SK-N-SH (cell line): ENCODE results near the gene TEAD1. TPM values are rescaled to one million over a fixed set of nuclear protein-coding genes. Genes with fewer than 3 reads are reported as not detected.

Source experiments
- CTCF ChIA-PET: fragments of 300-600, 350-600 bp; formaldehyde crosslinking; extraction: SDS; loops from one replicate; lab custom pipeline; 2021; lab: Yijun Ruan, JAX
- POLR2A ChIA-PET: fragments of 350-600 bp; sonication (Branson Sonifier 250); formaldehyde crosslinking; extraction: SDS; loops from one replicate; lab custom pipeline; 2020; ENCODE audit warnings: antibody characterized with exemption, inconsistent platforms; lab: Yijun Ruan, JAX
- DNase-seq: peaks from one replicate; pipeline ENCODE4 v3.0.0; 2012
- H2AFZ ChIP-seq: fragments of 200-600 bp; sonication (generic); 2 replicates; pipeline ENCODE4 v1.8.1; 2016; ENCODE audit warnings: antibody characterized with exemption, mild to moderate bottlenecking, low read depth
- H3F3A ChIP-seq: fragments of 200-600 bp; sonication (generic); replicated peaks from 2 replicates; pipeline ENCODE3; 2016; ENCODE audit warnings: antibody characterized with exemption, mild to moderate bottlenecking; ENCODE audit not compliant: insufficient read depth
- H3K27ac ChIP-seq, 2 experiments: fragments of 200-500 bp in 1 of 2; fragments of 200-600 bp in 1 of 2; sonication (Bioruptor generic) in 1 of 2; sonication (generic), shearing (Covaris generic) in 1 of 2; 2 replicates each; pipeline versions ENCODE4 v1.5.1 to v1.6.1; 2014 to 2016; ENCODE audit warnings: low read depth in 2 of 2, inconsistent platforms in 1 of 2, low read length in 1 of 2, mild to moderate bottlenecking in 1 of 2, mixed read lengths in 1 of 2
- H3K27me3 ChIP-seq: fragments of 200-600 bp; sonication (generic), shearing (Covaris generic); 2 replicates; pipeline ENCODE4 v1.6.1; 2016; ENCODE audit warnings: mixed run types; ENCODE audit not compliant: insufficient read depth
- H3K36me3 ChIP-seq, 2 experiments: fragments of 200-500 bp in 1 of 2; fragments of 200-600 bp in 1 of 2; sonication (Bioruptor generic) in 1 of 2; sonication (generic) in 1 of 2; replicated peaks in 1 of 2; 2 replicates each; pipeline versions ENCODE3 to v1.5.1; 2014 to 2016; ENCODE audit warnings: low read length in 1 of 2, mild to moderate bottlenecking in 1 of 2; ENCODE audit not compliant: insufficient read depth in 2 of 2, control insufficient read depth in 1 of 2
- H3K4me1 ChIP-seq, 2 experiments: fragments of 200-500 bp in 1 of 2; fragments of 200-600 bp in 1 of 2; sonication (Bioruptor generic) in 1 of 2; sonication (generic), shearing (Covaris generic) in 1 of 2; 2 replicates each; pipeline versions ENCODE4 v1.5.1 to v1.6.1; 2014 to 2016; ENCODE audit warnings: low read depth in 1 of 2, low read length in 1 of 2, mixed run types in 1 of 2; ENCODE audit not compliant: insufficient read depth in 2 of 2, control insufficient read depth in 1 of 2
- H3K4me2 ChIP-seq: fragments of 200-600 bp; sonication (generic), shearing (Covaris generic); 2 replicates; pipeline ENCODE4 v1.6.1; 2017; ENCODE audit warnings: mixed run types
- H3K4me3 ChIP-seq, 2 experiments: fragments of 200-500 bp in 1 of 2; fragments of 200-600 bp in 1 of 2; sonication (Bioruptor generic) in 1 of 2; sonication (generic), shearing (Covaris generic) in 1 of 2; 2 replicates each; pipeline versions ENCODE4 v1.5.1 to v1.8.1; 2014 to 2016; ENCODE audit warnings: low read depth in 2 of 2, inconsistent platforms in 1 of 2, low read length in 1 of 2, mild to moderate bottlenecking in 1 of 2, mixed read lengths in 1 of 2, moderate library complexity in 1 of 2
- H3K79me2 ChIP-seq: fragments of 200-600 bp; sonication (generic); 2 replicates; pipeline ENCODE4 v1.8.1; 2017; ENCODE audit warnings: mild to moderate bottlenecking; ENCODE audit not compliant: insufficient read depth
- H3K9ac ChIP-seq: fragments of 200-600 bp; sonication (generic); 2 replicates; pipeline ENCODE4 v1.6.1; 2017; ENCODE audit warnings: mixed run types
- H3K9me2 ChIP-seq: fragments of 200-600 bp; sonication (generic); 2 replicates; pipeline ENCODE4 v1.6.1; 2017; ENCODE audit warnings: mixed run types
- H3K9me3 ChIP-seq: fragments of 200-600 bp; sonication (generic); 2 replicates; pipeline ENCODE4 v1.6.1; 2017; ENCODE audit warnings: mixed run types, mild to moderate bottlenecking, moderate library complexity
- H4K20me1 ChIP-seq: fragments of 200-600 bp; sonication (generic); 2 replicates; pipeline ENCODE4 v1.6.1; 2017; ENCODE audit warnings: mild to moderate bottlenecking, mixed run types; ENCODE audit not compliant: insufficient read depth
- CHD2 ChIP-seq: fragments of 150-350 bp; IDR thresholded peaks from 2 replicates; pipeline ENCODE4 v1.6.1; 2018; ENCODE audit warnings: low read length; ENCODE audit not compliant: partially characterized antibody
- EZH2phosphoT487 ChIP-seq: fragments of 200-600 bp; sonication (generic); IDR thresholded peaks from 2 replicates; pipeline ENCODE4 v1.6.1; 2017; ENCODE audit warnings: low read depth, mixed run types, mild to moderate bottlenecking, antibody characterized with exemption, moderate library complexity, borderline replicate concordance
- FOXM1 ChIP-seq: IDR thresholded peaks from 2 replicates; pipeline ENCODE4 v1.4.0; 2012; ENCODE audit warnings: low read depth, mild to moderate bottlenecking
- IRF3 ChIP-seq: fragments of 150-350 bp; IDR thresholded peaks from 2 replicates; pipeline ENCODE4 v1.6.1; 2016; ENCODE audit warnings: mild to moderate bottlenecking, low read depth, low read length
- JUND ChIP-seq: IDR thresholded peaks from 2 replicates; pipeline ENCODE4 v1.4.0; 2012
- MAX ChIP-seq: IDR thresholded peaks from 2 replicates; pipeline ENCODE4 v1.4.0; 2012; ENCODE audit warnings: low read depth
- MEF2A ChIP-seq: IDR thresholded peaks from 2 replicates; pipeline ENCODE4 v1.4.0; 2012; ENCODE audit warnings: low read depth, borderline replicate concordance
- POLR2AphosphoS5 ChIP-seq: IDR thresholded peaks from 2 replicates; pipeline ENCODE4 v1.6.1; 2012; ENCODE audit warnings: low read depth, low read length
- RXRA ChIP-seq: IDR thresholded peaks from 2 replicates; pipeline ENCODE4 v1.4.0; 2012; ENCODE audit warnings: low read depth, mild to moderate bottlenecking, borderline replicate concordance
- SIN3A ChIP-seq: IDR thresholded peaks from 2 replicates; pipeline ENCODE4 v1.6.1; 2012; ENCODE audit warnings: low read depth, mild to moderate bottlenecking, low read length, moderate library complexity, borderline replicate concordance
- SMC3 ChIP-seq: IDR thresholded peaks from 2 replicates; pipeline ENCODE4 v1.6.1; 2012; ENCODE audit warnings: low read depth, low read length, improper control_type of control experiment
- TEAD4 ChIP-seq: IDR thresholded peaks from 2 replicates; pipeline ENCODE4 v1.4.0; 2012; ENCODE audit warnings: mild to moderate bottlenecking, borderline replicate concordance; ENCODE audit not compliant: insufficient read depth
- USF2 ChIP-seq: fragments of 150-350 bp; IDR thresholded peaks from 2 replicates; pipeline ENCODE4 v1.6.1; 2017; ENCODE audit warnings: antibody characterized with exemption, low read length, low read depth, borderline replicate concordance
- ZBTB33 ChIP-seq: IDR thresholded peaks from 2 replicates; pipeline ENCODE4 v1.4.0; 2012; ENCODE audit warnings: low read depth, borderline replicate concordance
- WGBS: methylation state at CpG from one replicate; pipeline ENCODE4 v1.1.6; 2017; ENCODE audit warnings: low lambda C conversion rate; 5-methylcytosine and 5-hydroxymethylcytosine counted together
- polyA plus RNA-seq, 3 experiments: library from polyadenylated mRNA; depleted of rRNA; stranded (reverse); fragments of >200 nt; gene quantifications; 2 replicates each; pipeline ENCODE4 v1.2.3, GENCODE V29; 2012
- TF ChIP-seq, protein P1 (sequence below): IDR thresholded peaks from 2 replicates; pipeline ENCODE4; 2012
- TF ChIP-seq, protein P2 (sequence below): IDR thresholded peaks from 2 replicates; pipeline ENCODE4 v1.6.1; 2012; ENCODE audit warnings: mild to moderate bottlenecking, low read depth, low read length, moderate library complexity

TEAD1 gene
- polyA plus RNA-seq, 1 of the 3 experiments (the other 2 are of a cell fraction), result 31.2 TPM

GRCh38 chr11:12715131-12715530, 40.9 kb downstream of the TEAD1 start (continued):
- no peak for TF ChIP-seq SMC3

- H3K9me2 ChIP-seq, result no peaks in the 10 kb centered on the region
- H4K20me1 ChIP-seq, result peaks cover 95% of the 10 kb centered on the region
- H3K27me3 ChIP-seq, result no peaks in the 10 kb centered on the region
- H3K36me3 ChIP-seq, result no peaks in the 10 kb centered on the region
- no peak overlapping the region for H3K4me3 ChIP-seq
- H3K79me2 ChIP-seq, result peaks cover 100% of the 10 kb centered on the region
- no peak overlapping the region for H3K9ac ChIP-seq
- H3F3A ChIP-seq, result no peaks in the 10 kb centered on the region
- no peak for TF ChIP-seq CHD2
- no peak for TF ChIP-seq EZH2phosphoT487
- no peak for TF ChIP-seq JUND
- TF ChIP-seq MAX, result no peak
- TF ChIP-seq IRF3, result no peak
- TF ChIP-seq POLR2AphosphoS5, result no peak
- TF ChIP-seq SIN3A, result no peak
- H2AFZ ChIP-seq, result no peak overlapping the region
- peaks cover 7 to 54% of the 10 kb centered on the region in 2 experiments; a peak in 2 of 4 replicates for H3K4me1 ChIP-seq
- H3K27ac ChIP-seq, result no peak overlapping the region; a peak in 1 of 4 replicates
- no peaks in the 10 kb centered on the region for H3K9me3 ChIP-seq
- DNase-seq, result no peak
- POLR2A ChIA-PET, result no interaction called here
- CTCF ChIA-PET, result interaction anchor here (0.6 kb wide), 1 partner anchor 680 kb away, joined by 3 read pairs; no protein-coding TSS in a partner anchor
- H3K4me2 ChIP-seq, result no peak overlapping the region
- WGBS, result 89% methylated on average over 6 of the region's 11 CpGs
These were observed 41.7 kb downstream of the TEAD1 start for GRCh38 chr11:12715941-12716340.

GRCh38 chr11:12716816-12717215, 42.6 kb downstream of the TEAD1 start:
- no peak for TF ChIP-seq RXRA
- TF ChIP-seq JUND, result no peak
- TF ChIP-seq USF2, result no peak
- TF ChIP-seq MEF2A, result no peak
- TF ChIP-seq, protein P1, sequence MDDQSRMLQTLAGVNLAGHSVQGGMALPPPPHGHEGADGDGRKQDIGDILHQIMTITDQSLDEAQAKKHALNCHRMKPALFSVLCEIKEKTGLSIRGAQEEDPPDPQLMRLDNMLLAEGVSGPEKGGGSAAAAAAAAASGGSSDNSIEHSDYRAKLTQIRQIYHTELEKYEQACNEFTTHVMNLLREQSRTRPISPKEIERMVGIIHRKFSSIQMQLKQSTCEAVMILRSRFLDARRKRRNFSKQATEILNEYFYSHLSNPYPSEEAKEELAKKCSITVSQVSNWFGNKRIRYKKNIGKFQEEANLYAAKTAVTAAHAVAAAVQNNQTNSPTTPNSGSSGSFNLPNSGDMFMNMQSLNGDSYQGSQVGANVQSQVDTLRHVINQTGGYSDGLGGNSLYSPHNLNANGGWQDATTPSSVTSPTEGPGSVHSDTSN, result no peak
- TF ChIP-seq FOXM1, result no peak
- TF ChIP-seq, protein P2, sequence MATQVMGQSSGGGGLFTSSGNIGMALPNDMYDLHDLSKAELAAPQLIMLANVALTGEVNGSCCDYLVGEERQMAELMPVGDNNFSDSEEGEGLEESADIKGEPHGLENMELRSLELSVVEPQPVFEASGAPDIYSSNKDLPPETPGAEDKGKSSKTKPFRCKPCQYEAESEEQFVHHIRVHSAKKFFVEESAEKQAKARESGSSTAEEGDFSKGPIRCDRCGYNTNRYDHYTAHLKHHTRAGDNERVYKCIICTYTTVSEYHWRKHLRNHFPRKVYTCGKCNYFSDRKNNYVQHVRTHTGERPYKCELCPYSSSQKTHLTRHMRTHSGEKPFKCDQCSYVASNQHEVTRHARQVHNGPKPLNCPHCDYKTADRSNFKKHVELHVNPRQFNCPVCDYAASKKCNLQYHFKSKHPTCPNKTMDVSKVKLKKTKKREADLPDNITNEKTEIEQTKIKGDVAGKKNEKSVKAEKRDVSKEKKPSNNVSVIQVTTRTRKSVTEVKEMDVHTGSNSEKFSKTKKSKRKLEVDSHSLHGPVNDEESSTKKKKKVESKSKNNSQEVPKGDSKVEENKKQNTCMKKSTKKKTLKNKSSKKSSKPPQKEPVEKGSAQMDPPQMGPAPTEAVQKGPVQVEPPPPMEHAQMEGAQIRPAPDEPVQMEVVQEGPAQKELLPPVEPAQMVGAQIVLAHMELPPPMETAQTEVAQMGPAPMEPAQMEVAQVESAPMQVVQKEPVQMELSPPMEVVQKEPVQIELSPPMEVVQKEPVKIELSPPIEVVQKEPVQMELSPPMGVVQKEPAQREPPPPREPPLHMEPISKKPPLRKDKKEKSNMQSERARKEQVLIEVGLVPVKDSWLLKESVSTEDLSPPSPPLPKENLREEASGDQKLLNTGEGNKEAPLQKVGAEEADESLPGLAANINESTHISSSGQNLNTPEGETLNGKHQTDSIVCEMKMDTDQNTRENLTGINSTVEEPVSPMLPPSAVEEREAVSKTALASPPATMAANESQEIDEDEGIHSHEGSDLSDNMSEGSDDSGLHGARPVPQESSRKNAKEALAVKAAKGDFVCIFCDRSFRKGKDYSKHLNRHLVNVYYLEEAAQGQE, result no peak
- no peak for TF ChIP-seq TEAD4
- no peak for TF ChIP-seq ZBTB33
- no peak for TF ChIP-seq SIN3A
- no peaks in the 10 kb centered on the region for H3F3A ChIP-seq
- H3K27me3 ChIP-seq, result no peaks in the 10 kb centered on the region
- DNase-seq, result no peak
- H3K4me1 ChIP-seq, result peaks cover 10 to 57% of the 10 kb centered on the region in 2 experiments; a peak in 2 of 4 replicates
- no peaks in the 10 kb centered on the region for H3K9me3 ChIP-seq
- CTCF ChIA-PET, result no interaction called here
- WGBS, result 94% methylated on average over 5 of the region's 6 CpGs
- H3K9me2 ChIP-seq, result no peaks in the 10 kb centered on the region
- H3K27ac ChIP-seq, result peak overlapping the region in 1 of 2 experiments; percentile 13; a peak in 1 of 4 replicates
- H4K20me1 ChIP-seq, result peaks cover 96% of the 10 kb centered on the region
- H3K36me3 ChIP-seq, result no peaks in the 10 kb centered on the region
- H3K4me3 ChIP-seq, result no peak overlapping the region
- no peak overlapping the region for H2AFZ ChIP-seq
- H3K4me2 ChIP-seq, result no peak overlapping the region
- POLR2A ChIA-PET, result no interaction called here
- peaks cover 100% of the 10 kb centered on the region for H3K79me2 ChIP-seq
- H3K9ac ChIP-seq, result no peak overlapping the region
